Mesodermal cell (in vitro differentiated cells): ENCODE data around the gene TMEM43.

Experiments
- H3K27ac ChIP-seq: 2 replicates; pipeline ENCODE4 v1.7.0; 2013; ENCODE audit warnings: mild to moderate bottlenecking, low read depth, low read length, moderate library complexity; ENCODE audit not compliant: severe bottlenecking
- H3K36me3 ChIP-seq: 2 replicates; pipeline ENCODE4 v1.7.1; 2013; ENCODE audit warnings: mild to moderate bottlenecking, low read length, moderate library complexity; ENCODE audit not compliant: control insufficient read depth, insufficient read depth
- H3K4me1 ChIP-seq: one replicate; pipeline ENCODE4 v1.7.1; 2013; ENCODE audit warnings: mild to moderate bottlenecking, low read length; ENCODE audit not compliant: insufficient read depth, control insufficient read depth, poor library complexity, severe bottlenecking
- H3K4me3 ChIP-seq: 2 replicates; pipeline ENCODE4 v1.7.0; 2013; ENCODE audit warnings: low read length, control low read depth, mild to moderate bottlenecking; ENCODE audit not compliant: insufficient read depth, poor library complexity, severe bottlenecking; ENCODE audit errors: extremely low read depth
- H3K9me3 ChIP-seq: 2 replicates; pipeline ENCODE4 v1.7.1; 2013; ENCODE audit warnings: mild to moderate bottlenecking, low read length, moderate library complexity; ENCODE audit not compliant: control insufficient read depth
- WGBS, 2 experiments: methylation state at CpG; one replicate each; pipeline ENCODE4 v1.1.5; 2013; ENCODE audit warnings: missing lambda C conversion rate in 2 of 2; ENCODE audit not compliant: insufficient coverage in 2 of 2; 5-methylcytosine and 5-hydroxymethylcytosine counted together

Gene TMEM43

GRCh38 chr3:14138878-14139655, 14.2 kb downstream of the TMEM43 start:
- H3K27ac ChIP-seq: no peak overlapping the region
- 95 to 97% methylated on average over 11 to 12 of the region's 14 CpGs for WGBS, 2 experiments
- peaks cover 84% of the 10 kb centered on the region for H3K36me3 ChIP-seq
- no peak overlapping the region for H3K4me3 ChIP-seq
- H3K9me3 ChIP-seq: no peaks in the 10 kb centered on the region
- H3K4me1 ChIP-seq: peaks cover 33% of the 10 kb centered on the region

GRCh38 chr3:14139771-14140170, 14.9 kb downstream of the TMEM43 start:
- 99% methylated on average over 5 of the region's 5 CpGs for WGBS, 2 experiments
- H3K36me3 ChIP-seq: peaks cover 77% of the 10 kb centered on the region
- no peak overlapping the region for H3K27ac ChIP-seq
- H3K9me3 ChIP-seq: no peaks in the 10 kb centered on the region
- no peak overlapping the region for H3K4me3 ChIP-seq
- peaks cover 37% of the 10 kb centered on the region for H3K4me1 ChIP-seq

GRCh38 chr3:14140668-14141067, 15.8 kb downstream of the TMEM43 start:
- peaks cover 70% of the 10 kb centered on the region for H3K36me3 ChIP-seq

GRCh38 chr3:14141144-14141543, 16.3 kb downstream of the TMEM43 start:
- H3K27ac ChIP-seq: no peak overlapping the region
- H3K36me3 ChIP-seq: peaks cover 70% of the 10 kb centered on the region
- no peak overlapping the region for H3K4me3 ChIP-seq
- peaks cover 50% of the 10 kb centered on the region for H3K4me1 ChIP-seq
- 90% methylated on average over 2 of the region's 2 CpGs; no CpG with 5 or more reads in 1 of the 2 experiments for WGBS, 2 experiments
- no peaks in the 10 kb centered on the region for H3K9me3 ChIP-seq

More at GRCh38 chr3:14140668-14141067, 15.8 kb downstream of the TMEM43 start:
- no peaks in the 10 kb centered on the region for H3K9me3 ChIP-seq
- no peak overlapping the region for H3K4me3 ChIP-seq
- WGBS, 2 experiments: 92 to 100% methylated on average over 2 of the region's 2 CpGs
- peaks cover 46% of the 10 kb centered on the region for H3K4me1 ChIP-seq
- no peak overlapping the region for H3K27ac ChIP-seq

GRCh38 chr3:14141602-14142341, 16.9 kb downstream of the TMEM43 start:
- H3K27ac ChIP-seq: peak overlapping the region; percentile 100
- 96% methylated on average over 18 to 19 of the region's 19 CpGs for WGBS, 2 experiments
- H3K36me3 ChIP-seq: peaks cover 70% of the 10 kb centered on the region
- H3K9me3 ChIP-seq: no peaks in the 10 kb centered on the region
- no peak overlapping the region for H3K4me3 ChIP-seq
- H3K4me1 ChIP-seq: peaks cover 56% of the 10 kb centered on the region

- Histone ChIP-seq H3K4me1 (peaks cover 57% of the 10 kb centered on the region), H3K36me3 (peaks cover 71% of the 10 kb centered on the region), H3K27ac (peak overlapping the region; percentile 100), H3K4me3 (no peak overlapping the region), H3K9me3 (no peaks in the 10 kb centered on the region)
- 89 to 90% methylated on average over 6 to 8 of the region's 8 CpGs for WGBS, 2 experiments
Measured at GRCh38 chr3:14142567-14143270, 17.9 kb downstream of the TMEM43 start.

GRCh38 chr3:14143271-14144225, 18.7 kb downstream of the TMEM43 start:
- Histone ChIP-seq H3K4me3 (no peak overlapping the region), H3K4me1 (peaks cover 57% of the 10 kb centered on the region), H3K36me3 (peaks cover 72% of the 10 kb centered on the region), H3K27ac (peak overlapping the region; percentile 100), H3K9me3 (no peaks in the 10 kb centered on the region)
- 57 to 74% methylated on average over 3 to 5 of the region's 7 CpGs for WGBS, 2 experiments

- WGBS, 2 experiments: 30 to 43% methylated on average over 3 of the region's 7 CpGs
- Histone ChIP-seq H3K4me3 (no peak overlapping the region), H3K9me3 (no peaks in the 10 kb centered on the region), H3K36me3 (peaks cover 64% of the 10 kb centered on the region), H3K4me1 (peaks cover 57% of the 10 kb centered on the region), H3K27ac (peak overlapping the region; percentile 100)
Measured at GRCh38 chr3:14144423-14145075, 19.7 kb downstream of the TMEM43 start.

- peaks cover 58% of the 10 kb centered on the region for H3K36me3 ChIP-seq
- peak overlapping the region; percentile 100 for H3K27ac ChIP-seq
- H3K9me3 ChIP-seq: no peaks in the 10 kb centered on the region
- no peak overlapping the region for H3K4me3 ChIP-seq
- WGBS, 2 experiments: 93 to 97% methylated on average over 8 to 9 of the region's 9 CpGs
- H3K4me1 ChIP-seq: peaks cover 57% of the 10 kb centered on the region
Measured at GRCh38 chr3:14145236-14145635, 20.4 kb downstream of the TMEM43 start.
